GM18507 (cell line): ENCODE results near the gene CYB5R3.
"Not testable (repeated sequence)": the region's sequence is repeated elsewhere in the genome, so short reads cannot be mapped to it uniquely, and the experiment has no call there.

ENCODE experiments used
- DNase-seq: peaks from one replicate; pipeline ENCODE4 v3.0.0; 2011; ENCODE audit warnings: low read depth; ENCODE audit not compliant: insufficient read length; ENCODE audit errors: extremely low spot score
- FAIRE-seq: peaks from 2 replicates; lab custom pipeline; 2011; peaks lifted over from hg19 to GRCh38; lab: Jason Lieb, UNC

The CYB5R3 gene

DNA sequence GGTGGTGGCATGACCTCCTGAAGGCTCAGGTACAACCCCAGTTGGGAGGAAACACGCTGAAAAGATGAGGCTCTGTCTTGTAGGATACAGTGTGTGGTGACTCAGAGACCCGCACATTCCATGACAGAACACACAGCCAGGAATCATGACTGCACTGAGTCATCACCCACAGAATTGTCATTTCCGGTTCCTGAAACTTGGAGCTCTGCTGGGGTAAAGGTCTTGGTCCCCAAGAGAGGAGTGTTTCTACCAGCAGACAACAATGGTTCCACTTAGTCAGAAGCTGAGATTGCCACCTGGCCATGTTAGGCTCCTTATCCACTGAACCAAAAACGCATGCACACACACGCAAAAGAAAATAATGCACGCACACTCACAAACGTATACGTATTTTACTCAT is 31.5 kb upstream of the CYB5R3 start:
- DNase-seq = no peak
- no peak for FAIRE-seq

DNA sequence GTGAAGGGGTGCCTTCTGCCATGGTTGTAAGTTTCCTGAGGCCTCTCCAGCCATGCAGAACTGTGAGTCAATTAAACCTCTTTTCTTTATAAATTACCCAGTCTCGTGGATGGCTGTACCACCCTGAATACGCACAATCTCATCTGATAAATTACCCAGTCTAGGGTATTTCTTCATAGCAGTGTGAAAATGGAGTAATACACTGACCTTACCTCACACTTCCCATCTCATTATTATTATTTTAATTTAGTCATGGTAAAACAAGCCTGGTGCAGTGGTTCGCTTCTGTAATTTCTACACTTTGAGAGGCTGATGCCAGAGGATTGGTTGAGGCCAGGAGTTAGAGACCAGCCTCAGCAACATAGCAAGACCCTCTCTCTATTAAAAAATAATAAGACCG is 30.5 kb upstream of the CYB5R3 start:
- FAIRE-seq (no peak), DNase-seq (no peak)

DNA sequence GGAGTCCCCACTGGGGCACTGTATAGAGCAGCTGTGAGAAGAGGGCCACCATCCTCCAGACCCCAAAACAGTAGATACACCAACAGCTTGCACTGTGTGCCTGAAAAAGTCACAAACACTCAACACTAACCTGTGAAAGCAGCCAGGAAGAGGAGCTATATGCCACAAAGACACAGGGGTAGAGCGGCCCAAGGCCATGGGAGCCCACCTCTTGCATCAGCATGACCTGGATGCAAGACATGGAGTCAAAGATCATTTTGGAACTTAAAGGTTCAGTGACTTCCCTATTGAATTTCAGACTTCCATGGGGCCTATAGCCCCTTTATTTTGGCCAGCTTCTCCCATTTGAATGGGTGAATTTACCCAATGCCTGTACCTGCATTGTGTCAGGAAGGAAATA is 29.7 kb upstream of the CYB5R3 start:
- no peak for DNase-seq
- FAIRE-seq = no peak

DNA sequence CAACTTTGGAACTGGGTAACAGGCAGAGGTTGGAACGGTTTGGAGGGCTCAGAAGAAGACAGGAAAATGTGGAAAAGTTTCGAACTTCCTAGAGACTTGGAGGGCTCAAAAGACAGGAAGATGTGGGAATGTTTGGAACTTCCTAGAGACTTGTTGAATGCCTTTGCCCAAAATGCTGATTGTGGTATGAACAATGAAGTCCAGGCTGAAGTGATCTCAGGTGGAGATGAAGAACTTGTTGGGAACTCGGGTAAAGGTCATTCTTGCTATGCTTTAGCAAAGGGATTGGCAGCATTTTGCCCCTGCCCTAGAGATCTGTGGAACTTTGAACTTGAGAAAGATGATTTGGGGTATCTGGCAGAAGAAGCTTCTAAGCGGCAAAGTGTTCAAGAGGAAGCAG is 28.7 kb upstream of the CYB5R3 start:
- FAIRE-seq, DNase-seq: not testable (repeated sequence)

DNA sequence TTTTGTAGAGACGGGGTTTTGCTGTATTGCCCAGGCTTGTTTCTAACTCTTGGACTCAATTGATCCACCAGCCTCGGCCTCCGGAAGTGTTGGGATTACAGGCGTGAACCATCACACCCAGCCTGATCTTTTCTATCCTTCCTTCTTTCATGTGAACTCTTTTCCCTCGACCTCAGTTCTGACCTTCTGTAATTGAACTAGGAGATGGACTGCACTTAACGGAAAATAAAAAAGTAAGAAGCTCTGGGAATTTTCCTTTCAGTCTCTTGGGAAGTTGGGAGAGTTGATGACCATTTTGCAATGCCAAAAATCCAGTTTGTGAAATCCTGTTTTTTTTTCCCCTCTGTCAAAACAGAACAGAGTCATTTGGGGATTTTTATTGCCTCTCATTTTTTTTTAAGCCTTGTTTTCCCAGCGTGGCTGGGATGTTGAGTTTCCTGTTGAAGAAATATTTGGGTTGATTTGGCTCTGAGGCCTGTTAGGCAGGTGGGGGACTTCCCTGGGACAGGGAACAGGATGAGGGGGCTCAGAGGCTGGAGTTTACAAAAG is 26.9 kb upstream of the CYB5R3 start:
- no peak for FAIRE-seq
- no peak for DNase-seq

DNA sequence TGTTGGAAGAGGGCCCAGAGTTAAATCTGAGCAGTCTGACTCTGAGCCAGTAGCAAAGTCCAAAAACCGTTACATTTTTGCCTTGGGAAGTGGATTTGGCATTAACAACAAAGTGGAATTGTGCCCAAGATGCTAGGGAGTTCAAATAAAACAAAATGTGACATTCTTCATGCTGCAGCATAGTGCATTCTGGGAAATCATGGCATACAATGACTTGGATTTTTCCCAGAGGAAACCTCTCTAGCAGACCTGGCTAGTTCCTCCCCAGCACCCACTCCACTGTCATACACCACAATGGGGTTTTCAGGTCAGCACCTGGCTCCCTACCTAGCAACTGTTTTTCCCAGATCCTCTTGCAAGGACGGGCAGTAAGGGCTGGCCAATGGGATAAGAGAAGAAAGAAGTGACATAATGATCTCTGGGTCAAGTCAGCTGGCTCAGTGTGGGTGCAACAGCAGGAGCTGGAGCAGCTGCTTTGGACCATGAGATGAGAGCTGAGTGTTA is 24.8 kb upstream of the CYB5R3 start:
- DNase-seq (no peak), FAIRE-seq (no peak)

DNA sequence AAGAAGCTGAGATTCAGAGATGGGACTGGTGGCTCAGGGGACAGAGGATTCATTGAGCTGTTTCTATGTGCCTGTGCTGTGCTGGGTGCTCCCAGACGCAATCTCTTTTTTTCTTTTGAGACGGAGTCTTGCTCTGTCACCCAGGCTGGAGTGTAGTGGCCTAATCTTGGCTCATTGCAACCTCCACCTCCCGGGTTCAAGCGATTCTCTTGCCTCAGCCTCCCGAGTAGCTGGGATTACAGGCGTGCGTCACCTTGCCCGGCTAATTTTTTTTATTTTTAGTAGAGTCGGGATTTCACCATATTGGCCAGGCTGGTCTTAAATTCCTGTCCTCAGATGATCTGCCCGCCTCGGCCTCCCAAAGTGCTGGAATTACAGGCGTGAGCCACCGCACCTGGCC is 23.9 kb upstream of the CYB5R3 start:
- not testable (repeated sequence) for DNase-seq, FAIRE-seq

DNA sequence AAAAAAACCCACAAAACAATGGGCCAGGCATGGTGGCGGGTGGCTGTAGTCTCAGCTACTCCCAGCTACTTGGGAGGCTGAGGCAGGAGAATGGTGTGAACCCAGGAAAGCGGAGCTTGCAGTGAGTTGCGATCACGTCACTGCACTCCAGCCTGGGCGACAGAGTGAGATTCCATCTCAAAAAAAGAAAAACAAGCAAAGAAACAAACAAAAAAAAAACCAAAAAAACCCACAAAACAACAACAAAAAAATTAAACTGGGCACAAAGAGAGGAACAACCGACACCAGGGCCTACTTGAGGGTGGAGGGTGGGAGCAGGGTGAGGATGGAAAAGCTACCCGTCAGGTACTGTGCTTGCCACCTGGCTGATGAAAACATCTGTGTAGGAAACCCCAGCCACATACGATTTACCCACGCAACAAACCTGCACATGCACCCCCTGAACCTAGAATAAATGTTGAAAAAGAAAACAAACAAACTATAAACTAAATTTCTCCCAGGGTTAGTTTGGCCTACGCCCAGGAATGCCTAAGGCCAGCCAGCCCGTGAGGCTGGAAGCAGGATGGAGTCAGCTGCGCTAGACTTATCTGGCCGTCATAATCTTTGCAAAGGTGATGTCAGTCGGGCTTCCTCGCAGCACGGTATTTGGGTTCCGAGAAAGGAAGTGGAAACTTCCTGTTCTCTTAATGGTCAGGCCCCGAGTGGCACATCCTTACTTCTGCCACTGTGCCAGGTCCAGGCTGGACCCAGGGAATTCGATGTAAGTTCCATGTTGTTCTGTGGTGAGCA is 21.9 kb upstream of the CYB5R3 start:
- FAIRE-seq (peak; percentile 87), DNase-seq (no peak)

DNA sequence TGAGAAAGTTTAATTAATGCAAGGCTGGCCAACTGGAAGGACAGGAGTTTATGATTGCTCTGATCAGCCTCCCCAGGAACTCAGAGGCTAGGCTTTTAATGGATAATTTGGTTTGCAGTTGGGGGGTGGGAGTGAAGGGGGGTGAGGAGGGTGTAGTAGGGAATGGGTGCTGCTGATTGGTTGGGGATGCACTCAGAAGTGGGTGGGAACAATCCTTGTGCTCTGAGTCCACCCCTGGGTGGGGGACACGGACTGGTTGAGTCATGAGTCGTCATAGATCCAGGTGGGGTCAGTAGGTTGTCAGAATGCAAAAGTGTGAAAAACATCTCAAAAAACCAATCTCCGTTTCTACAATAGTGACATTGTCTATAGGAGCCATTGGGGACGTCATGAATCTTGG is 20.9 kb upstream of the CYB5R3 start:
- DNase-seq (no peak), FAIRE-seq (no peak)

DNA sequence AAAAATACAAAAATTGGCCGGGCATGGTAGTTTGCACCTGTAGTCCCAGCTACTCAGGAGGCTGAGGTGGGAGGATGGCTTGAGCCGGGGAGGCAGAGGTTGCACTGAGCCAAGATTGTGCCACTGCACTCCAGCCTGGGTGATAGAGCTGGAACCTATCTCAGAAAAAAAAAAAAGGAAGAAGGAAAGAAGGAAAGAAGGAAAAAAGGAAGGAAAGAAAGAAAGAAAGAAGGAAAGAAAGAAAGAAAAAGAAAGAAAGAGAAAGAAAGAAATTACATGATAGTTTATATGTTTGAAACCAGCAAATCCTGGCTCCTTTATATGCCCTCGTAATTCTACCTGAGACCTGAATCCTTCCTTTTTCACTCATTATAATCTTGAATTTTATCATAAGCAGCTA is 17.2 kb upstream of the CYB5R3 start:
- not testable (repeated sequence) for FAIRE-seq, DNase-seq

DNA sequence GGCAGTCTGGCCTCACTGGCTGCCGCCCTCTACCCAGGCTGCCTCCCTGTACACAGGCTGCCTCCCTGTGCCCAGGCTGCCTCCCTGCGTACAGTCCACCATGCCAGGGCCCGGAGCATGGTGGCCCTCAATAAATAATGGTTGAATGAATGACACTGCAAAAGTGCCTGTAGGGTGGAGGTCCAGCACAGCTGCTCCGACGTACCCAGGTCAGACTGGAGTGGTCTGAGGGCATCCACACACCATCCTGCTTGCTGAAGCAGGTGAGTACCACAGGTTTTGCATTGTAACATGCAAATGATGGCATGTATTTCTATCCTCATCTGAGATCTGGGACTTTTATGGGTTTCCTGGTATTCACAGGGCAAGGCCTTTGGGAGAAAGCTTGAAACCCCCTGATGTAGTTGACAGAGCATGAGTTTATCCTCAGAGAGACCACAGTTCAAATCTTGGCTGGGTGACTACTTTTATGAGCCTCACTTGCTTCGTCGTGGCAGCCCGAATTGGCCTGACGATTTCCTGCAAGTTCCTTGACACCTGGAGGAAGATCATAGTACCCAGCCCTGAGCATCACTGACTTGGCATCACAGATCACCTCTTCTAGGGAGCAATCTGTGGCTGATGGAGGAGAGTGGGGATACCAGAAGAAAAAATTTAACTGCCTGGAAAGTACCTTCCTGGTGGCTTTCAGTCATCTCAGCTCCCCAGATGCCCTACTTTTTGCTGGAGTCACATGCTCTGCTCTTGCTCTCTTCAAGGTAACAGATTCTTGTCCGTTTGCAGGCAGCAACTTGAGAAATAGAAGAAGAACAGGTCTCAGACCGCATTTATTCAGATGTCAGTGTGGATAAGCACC is 16.0 kb upstream of the CYB5R3 start:
- FAIRE-seq = peak; percentile 90

DNA sequence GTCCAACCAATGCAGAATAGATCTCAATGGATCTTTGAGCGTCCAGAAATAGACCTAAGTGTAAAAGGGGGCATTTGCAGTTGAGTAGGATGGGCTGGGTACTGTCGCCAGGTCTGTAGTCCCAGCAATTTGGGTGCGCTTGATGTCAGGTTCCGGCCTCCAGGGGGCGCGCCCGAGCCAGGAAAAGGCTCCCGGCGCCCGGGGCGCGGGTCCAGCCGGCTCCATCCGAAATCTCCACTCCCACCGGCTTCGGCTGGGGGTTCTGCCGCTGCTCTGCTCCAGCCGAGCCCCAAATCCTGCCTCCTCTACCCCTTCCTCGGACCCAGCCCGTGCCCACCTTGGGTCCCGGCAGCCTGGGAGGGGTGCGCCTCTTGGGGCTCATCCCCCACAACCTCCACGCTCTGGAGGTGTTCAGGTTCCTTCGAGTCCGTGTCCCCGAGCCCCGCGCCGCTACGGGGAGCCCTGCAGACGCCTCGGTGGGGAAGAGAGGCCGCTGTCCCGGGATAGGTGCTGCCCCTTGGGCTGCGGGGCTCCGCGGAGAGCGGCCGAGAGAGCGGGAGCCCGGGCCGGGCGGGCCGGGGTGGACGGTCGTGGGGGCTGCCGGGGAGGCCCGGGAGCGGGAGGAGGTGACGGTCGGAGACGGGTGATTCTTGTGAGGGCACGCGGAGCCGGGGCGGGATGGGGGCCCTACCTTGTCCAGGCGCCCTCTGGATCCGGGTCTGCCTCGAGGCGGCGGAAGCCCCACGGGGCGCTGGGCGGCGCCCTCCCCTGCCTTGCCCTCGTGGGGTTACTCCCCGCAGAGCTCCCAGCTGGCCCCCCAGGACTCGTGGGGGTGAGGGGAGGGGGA is 13.0 kb upstream of the CYB5R3 start:
- FAIRE-seq (peak; percentile 85), DNase-seq (peak; percentile 74)

More for the DNA sequence above, 16.0 kb upstream of the CYB5R3 start:
- no peak for DNase-seq

DNA sequence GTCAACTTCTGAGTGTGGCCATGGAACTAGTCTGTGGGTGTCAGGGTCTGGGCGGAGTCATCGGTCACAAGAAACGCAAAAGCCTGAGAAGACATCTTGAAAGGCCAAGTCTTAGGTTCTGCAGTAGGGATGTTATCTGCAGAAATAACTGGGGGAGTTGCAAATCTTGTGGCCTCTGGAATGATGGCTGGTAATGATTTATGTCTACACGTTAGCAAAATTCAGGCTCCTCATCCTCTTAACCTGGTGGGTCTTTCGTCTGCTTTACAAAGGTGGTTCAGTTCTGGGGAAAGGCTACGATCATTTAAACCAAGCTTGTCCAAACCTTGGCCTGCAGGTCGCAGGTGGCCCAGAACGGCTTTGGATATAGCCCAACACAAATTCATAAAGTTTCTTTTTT is 7.4 kb upstream of the CYB5R3 start:
- no peak for DNase-seq
- no peak for FAIRE-seq

DNA sequence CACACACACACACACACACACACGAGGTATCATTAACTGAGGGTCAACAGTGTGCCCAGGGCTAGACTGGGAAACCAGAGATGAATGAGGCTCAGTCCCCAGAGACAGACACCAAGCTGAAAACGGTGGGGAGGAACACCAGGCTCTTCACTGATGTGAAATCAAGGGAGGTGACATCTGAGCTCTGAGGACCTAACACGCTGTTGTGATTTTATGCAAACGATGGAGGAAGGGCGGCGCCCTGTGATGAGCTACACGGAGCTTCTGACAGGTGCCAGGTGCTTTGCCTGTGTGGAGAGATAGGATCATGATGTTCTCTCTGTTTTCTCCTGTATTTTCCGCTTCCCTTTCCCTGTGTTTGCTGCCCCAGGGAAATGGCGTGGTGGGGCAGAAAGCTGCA is 6.5 kb upstream of the CYB5R3 start:
- FAIRE-seq (peak; percentile 94), DNase-seq (peak; percentile 54)

DNA sequence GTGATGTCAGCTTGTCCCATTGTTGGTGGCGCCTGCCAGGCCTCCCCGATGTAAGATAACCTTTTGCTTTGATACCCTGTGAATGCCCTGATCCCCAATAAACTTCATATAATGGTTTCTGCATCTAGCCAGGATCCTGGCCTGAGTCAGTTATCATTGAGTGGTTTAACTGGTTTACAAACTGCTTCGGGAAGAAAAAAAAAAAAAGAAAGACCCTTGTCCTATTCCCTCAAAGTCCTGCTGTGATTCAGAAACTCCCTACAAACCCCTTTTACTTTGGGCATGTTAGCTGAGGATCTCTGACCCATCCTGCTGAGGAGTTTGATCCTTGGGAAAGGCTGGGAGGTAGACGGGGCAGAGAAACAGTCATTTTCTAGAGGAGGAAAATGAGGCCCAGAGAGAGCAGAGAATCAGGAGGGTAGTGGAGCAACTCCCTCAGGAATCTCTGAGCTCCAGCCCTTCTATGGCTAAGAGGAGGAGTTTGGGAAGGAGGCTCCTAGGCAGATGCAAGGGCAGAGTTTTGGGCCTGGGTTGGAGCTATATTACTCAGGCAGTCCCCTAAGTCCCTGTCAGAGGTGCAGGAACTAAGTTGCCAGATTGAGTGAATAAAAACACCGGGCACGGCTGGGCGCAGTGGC is 5.4 kb upstream of the CYB5R3 start:
- FAIRE-seq = no peak
- DNase-seq = no peak

DNA sequence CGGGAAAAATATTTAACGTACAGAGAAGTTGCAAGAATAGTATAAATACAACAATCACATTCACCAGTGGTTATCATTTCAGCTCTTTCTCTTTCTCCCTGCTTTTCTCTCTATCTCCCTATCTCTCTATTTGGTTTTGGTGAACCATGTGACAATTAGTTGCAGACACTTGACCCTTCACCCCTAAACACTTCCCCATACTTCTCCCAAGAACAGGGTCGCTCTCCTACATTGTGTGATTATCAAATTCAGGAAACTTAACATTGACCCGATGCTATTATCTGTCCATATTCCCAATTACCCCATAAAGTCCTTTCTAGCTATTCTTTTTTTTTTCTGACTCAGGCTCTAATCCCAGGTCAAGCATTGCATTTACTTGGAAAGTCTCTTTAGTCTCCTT is 4.8 kb upstream of the CYB5R3 start:
- FAIRE-seq (no peak), DNase-seq (no peak)

DNA sequence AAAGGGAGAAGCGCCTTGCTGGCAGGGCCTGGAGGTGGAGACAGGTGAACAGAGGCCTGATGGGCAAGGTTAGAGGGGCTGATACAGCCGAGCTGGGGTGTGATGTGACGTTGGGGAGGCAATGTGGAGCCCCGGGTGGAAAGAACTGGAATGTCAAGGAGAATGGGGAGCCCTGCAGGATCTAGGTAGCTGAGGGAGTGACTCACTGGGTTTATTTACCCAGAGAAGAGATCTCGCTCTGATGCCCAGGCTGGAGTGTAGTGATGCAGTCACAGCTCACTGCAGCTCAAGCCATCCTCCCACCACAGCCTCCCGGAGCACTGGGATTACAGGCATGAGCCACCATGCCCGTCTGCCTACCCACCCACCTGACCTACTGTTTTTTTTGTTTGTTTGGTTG is 1.9 kb upstream of the CYB5R3 start:
- DNase-seq (no peak), FAIRE-seq (no peak)

DNA sequence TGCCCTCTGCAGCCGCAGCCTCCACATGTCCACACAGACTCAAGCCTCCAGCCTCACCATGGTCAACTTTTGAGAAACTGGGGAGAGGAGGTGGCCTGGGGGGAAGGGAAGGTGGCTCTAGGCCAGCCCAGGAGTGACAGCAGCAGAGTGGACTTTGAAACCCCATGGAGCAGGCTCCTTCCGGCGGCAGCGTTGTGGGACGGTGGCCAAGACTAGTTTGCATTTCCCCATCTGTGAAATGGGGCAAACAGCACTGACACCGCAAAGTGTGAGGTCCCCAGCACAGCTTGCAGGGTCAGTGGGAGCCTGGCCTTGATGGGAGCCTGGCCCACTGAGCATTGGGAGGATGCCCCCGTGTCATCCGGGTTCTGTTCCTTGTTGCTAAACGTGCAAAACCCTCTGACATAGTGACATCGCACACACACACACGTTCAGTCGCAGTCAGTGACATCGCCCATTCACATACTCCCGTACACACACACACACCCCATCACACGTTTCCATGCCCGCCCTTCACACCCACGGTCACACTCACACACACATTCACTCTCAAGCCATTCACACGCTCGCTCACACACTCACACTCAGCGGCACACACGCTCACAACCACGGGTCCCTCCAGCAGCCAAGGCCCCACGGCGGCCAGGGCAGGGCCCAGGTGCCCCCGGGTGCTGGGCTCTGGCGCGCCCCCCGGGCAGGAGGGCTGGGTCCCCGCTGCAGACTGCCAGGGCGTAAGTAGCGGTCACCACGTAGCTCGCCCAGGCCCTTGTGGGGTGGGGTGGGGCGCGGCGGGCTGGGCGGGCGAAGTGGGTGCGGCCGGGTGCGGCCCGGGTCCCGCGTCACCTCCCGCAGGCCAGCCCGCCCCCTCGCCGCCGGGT is 585 bp downstream of the CYB5R3 start:
- DNase-seq (peak; percentile 22), FAIRE-seq (peak; percentile 78)
